ENCODE measurements around the gene CCDC91. TPM values are rescaled to one million over a fixed set of nuclear protein-coding genes. Genes with fewer than 3 reads are reported as not detected.
A peak's percentile ranks its signal among the peaks of the same experiment; 100 is the strongest.

The CCDC91 gene, protein sequence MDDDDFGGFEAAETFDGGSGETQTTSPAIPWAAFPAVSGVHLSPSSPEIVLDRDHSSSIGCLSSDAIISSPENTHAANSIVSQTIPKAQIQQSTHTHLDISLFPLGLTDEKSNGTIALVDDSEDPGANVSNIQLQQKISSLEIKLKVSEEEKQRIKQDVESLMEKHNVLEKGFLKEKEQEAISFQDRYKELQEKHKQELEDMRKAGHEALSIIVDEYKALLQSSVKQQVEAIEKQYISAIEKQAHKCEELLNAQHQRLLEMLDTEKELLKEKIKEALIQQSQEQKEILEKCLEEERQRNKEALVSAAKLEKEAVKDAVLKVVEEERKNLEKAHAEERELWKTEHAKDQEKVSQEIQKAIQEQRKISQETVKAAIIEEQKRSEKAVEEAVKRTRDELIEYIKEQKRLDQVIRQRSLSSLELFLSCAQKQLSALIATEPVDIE
- polyA plus RNA-seq (2013), result 26.3 TPM

DNA sequence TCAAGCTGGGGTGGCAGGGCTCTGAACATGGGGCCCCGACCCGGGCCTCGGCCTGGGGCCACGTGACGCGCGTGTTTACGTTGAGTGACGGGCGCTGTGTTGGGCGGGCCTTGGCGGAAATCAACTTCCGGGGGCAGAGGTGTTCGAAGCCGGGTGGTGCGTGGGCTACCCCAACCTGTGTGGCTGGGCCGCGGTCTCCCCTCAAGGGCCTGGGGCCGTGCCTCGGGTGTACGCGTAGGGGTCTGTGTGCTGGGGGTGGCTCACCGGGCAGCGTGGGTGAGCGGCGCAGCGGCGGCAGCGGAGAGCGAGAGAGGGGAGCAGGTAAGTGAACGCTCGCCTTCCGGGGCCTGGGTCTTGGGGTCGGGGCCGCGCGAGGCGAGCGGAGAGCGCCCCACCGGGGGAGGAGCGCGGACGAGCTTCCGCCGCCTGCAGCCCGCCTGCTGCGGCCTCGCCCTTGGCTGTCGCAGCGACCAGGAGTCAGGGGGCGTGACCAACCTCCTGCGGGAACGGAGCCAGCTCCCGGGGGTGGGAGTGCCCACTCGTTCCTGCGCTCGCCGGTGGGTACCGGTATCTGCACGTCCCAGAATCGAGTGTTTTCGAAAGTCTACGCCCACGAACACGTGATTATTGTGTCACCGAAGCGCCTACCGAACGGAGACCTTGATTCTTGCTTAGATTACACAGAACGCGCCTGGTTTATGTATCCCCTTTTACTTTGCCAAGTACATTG lies at the start of gene CCDC91:
Gene CCDC91, plus strand, starts transcription at position 136 of the 730 bp plus-strand sequence. CDS start 66,760 bp downstream, outside the sequence.
- H3K9me3 ChIP-seq (ENCODE audit: control extremely low read depth in 1 of 5, control insufficient read depth in 4 of 5, insufficient read depth in 2 of 5, low read depth in 1 of 5, low read length in 4 of 5), result peaks cover 0 to 13% (median 0%) of the 10 kb centered on the region in 5 experiments
- peak within 1 kb of the TSS; percentile 91 to 96 for H3K27ac ChIP-seq (ENCODE audit: insufficient read depth in 1 of 2, low read depth in 1 of 2, low read length in 2 of 2, poor library complexity in 1 of 2, severe bottlenecking in 2 of 2)
- H3K4me3 ChIP-seq (ENCODE audit: control insufficient read depth in 1 of 7, extremely low read depth in 1 of 7, insufficient read depth in 4 of 7, low read depth in 2 of 7, low read length in 6 of 7), result peak within 1 kb of the TSS; percentile 75 to 95 (median 80)
- peaks cover 0 to 7% (median 0%) of the 10 kb centered on the region in 4 experiments for H3K36me3 ChIP-seq (ENCODE audit: control insufficient read depth in 4 of 4, insufficient read depth in 4 of 4, low read length in 3 of 4)
- WGBS (ENCODE audit: insufficient coverage), result under 1% methylated on average over 67 of the region's 72 CpGs
- peaks cover 16 to 24% (median 21%) of the 10 kb centered on the region in 4 experiments for H3K4me1 ChIP-seq (ENCODE audit: control extremely low read depth in 1 of 4, control insufficient read depth in 4 of 4, insufficient read depth in 4 of 4, low read length in 3 of 4)
- H3K27me3 ChIP-seq (replicated peaks in 2 of 5; ENCODE audit: control insufficient read depth in 4 of 5, insufficient read depth in 5 of 5, low read length in 4 of 5), result no peaks in the 10 kb centered on the region
- ChIA-PET POLR2A (interaction anchor here (0.5 to 1.0 kb wide), 2 partner anchors 15 to 885 kb away, joined by 4 read pairs; no protein-coding TSS in a partner anchor), CTCF (interaction anchor here (0.8 to 1.1 kb wide), 2 partner anchors 9 to 13 kb away, joined by 3 read pairs; no protein-coding TSS in a partner anchor)
- peak; percentile 97 to 99 (median 98) for DNase-seq

DNA sequence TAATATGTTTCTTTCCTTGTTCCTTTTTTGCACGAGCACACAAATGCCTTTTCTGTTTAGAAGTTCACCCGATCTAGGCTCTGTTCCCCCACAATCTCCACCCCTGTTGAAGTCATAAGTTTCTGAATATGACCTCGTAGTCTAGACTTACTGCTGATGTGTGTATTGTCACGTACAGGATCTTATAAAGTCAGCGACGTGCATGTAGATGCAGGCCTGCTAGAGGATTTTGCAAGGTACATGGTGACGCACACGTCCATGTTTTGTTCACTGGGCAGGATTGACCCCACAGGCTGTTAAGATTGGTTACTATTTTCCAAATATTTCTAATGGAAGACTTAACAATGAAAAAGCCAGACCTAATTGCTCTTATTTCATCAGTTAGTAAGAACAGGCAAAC lies 46.2 kb upstream of the CCDC91 start:
- no peak for DNase-seq
- Histone ChIP-seq H3K27ac (ENCODE audit: insufficient read depth in 1 of 2, low read depth in 1 of 2, low read length in 2 of 2, poor library complexity in 1 of 2, severe bottlenecking in 2 of 2) (no peak overlapping the region), H3K4me3 (ENCODE audit: control insufficient read depth in 1 of 7, extremely low read depth in 1 of 7, insufficient read depth in 4 of 7, low read depth in 2 of 7, low read length in 6 of 7) (no peak overlapping the region), H3K9me3 (ENCODE audit: control extremely low read depth in 1 of 5, control insufficient read depth in 4 of 5, insufficient read depth in 2 of 5, low read depth in 1 of 5, low read length in 4 of 5) (no peaks in the 10 kb centered on the region), H3K36me3 (ENCODE audit: control insufficient read depth in 4 of 4, insufficient read depth in 4 of 4, low read length in 3 of 4) (no peaks in the 10 kb centered on the region), H3K4me1 (ENCODE audit: control extremely low read depth in 1 of 4, control insufficient read depth in 4 of 4, insufficient read depth in 4 of 4, low read length in 3 of 4) (no peaks in the 10 kb centered on the region), H3K27me3 (replicated peaks in 2 of 5; ENCODE audit: control insufficient read depth in 4 of 5, insufficient read depth in 5 of 5, low read length in 4 of 5) (no peaks in the 10 kb centered on the region)
- ChIA-PET POLR2A (no interaction called here), CTCF (no interaction called here)
- WGBS (ENCODE audit: insufficient coverage), result 94% methylated on average over 4 of the region's 8 CpGs

DNA sequence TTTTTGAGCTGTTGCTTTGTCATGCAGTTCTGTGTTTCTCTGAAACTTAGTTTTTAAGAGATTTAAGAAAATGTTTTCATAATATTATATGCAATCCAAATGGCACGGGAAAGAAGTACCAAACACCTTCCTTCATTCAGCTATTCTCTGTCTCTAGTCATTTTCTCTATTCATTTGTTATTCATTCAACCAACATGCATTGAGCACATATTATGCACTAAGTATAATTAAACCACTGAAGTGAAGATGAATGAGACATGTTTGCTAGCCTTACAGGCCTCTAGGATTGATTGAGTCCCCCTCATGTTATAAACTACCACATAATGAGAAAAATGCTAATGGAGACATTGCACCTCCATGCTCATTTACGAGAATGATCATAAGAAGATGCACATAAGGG lies 45.7 kb upstream of the CCDC91 start:
- ChIA-PET POLR2A (no interaction called here), CTCF (no interaction called here)
- Histone ChIP-seq H3K27ac (ENCODE audit: insufficient read depth in 1 of 2, low read depth in 1 of 2, low read length in 2 of 2, poor library complexity in 1 of 2, severe bottlenecking in 2 of 2) (no peak overlapping the region), H3K9me3 (ENCODE audit: control extremely low read depth in 1 of 5, control insufficient read depth in 4 of 5, insufficient read depth in 2 of 5, low read depth in 1 of 5, low read length in 4 of 5) (no peaks in the 10 kb centered on the region), H3K4me3 (ENCODE audit: control insufficient read depth in 1 of 7, extremely low read depth in 1 of 7, insufficient read depth in 4 of 7, low read depth in 2 of 7, low read length in 6 of 7) (no peak overlapping the region), H3K27me3 (replicated peaks in 2 of 5; ENCODE audit: control insufficient read depth in 4 of 5, insufficient read depth in 5 of 5, low read length in 4 of 5) (no peaks in the 10 kb centered on the region), H3K4me1 (ENCODE audit: control extremely low read depth in 1 of 4, control insufficient read depth in 4 of 4, insufficient read depth in 4 of 4, low read length in 3 of 4) (no peaks in the 10 kb centered on the region), H3K36me3 (ENCODE audit: control insufficient read depth in 4 of 4, insufficient read depth in 4 of 4, low read length in 3 of 4) (no peaks in the 10 kb centered on the region)
- DNase-seq, result no peak
- 100% methylated on average over 1 of the region's 2 CpGs for WGBS (ENCODE audit: insufficient coverage)

DNA sequence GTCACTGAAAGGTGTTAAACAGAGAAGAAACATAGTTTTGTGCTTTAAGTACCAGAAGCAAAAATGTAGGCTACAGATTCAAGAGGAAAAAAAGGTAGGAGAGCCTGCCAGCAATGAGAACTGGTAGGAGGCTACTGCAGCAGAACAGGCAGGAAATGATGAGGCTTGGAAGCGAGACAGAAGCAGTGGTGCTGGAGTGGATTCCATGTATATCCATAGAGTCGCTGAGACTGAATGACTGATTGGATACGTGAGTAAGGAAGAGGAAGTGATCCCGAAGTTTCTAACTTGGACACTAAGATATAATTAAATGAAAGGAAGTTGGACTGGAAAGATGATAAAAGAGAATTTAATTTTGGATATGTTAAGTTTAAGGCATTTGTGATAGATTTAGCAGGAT lies 45.0 kb upstream of the CCDC91 start:
- Histone ChIP-seq H3K4me3 (ENCODE audit: control insufficient read depth in 1 of 7, extremely low read depth in 1 of 7, insufficient read depth in 4 of 7, low read depth in 2 of 7, low read length in 6 of 7) (no peak overlapping the region), H3K9me3 (ENCODE audit: control extremely low read depth in 1 of 5, control insufficient read depth in 4 of 5, insufficient read depth in 2 of 5, low read depth in 1 of 5, low read length in 4 of 5) (no peaks in the 10 kb centered on the region), H3K27me3 (replicated peaks in 2 of 5; ENCODE audit: control insufficient read depth in 4 of 5, insufficient read depth in 5 of 5, low read length in 4 of 5) (no peaks in the 10 kb centered on the region), H3K36me3 (ENCODE audit: control insufficient read depth in 4 of 4, insufficient read depth in 4 of 4, low read length in 3 of 4) (no peaks in the 10 kb centered on the region), H3K27ac (ENCODE audit: insufficient read depth in 1 of 2, low read depth in 1 of 2, low read length in 2 of 2, poor library complexity in 1 of 2, severe bottlenecking in 2 of 2) (no peak overlapping the region), H3K4me1 (ENCODE audit: control extremely low read depth in 1 of 4, control insufficient read depth in 4 of 4, insufficient read depth in 4 of 4, low read length in 3 of 4) (no peaks in the 10 kb centered on the region)
- WGBS (ENCODE audit: insufficient coverage), result 91% methylated on average over 4 of the region's 4 CpGs
- CTCF ChIA-PET, result no interaction called here
- no peak for DNase-seq
- POLR2A ChIA-PET, result no interaction called here

DNA sequence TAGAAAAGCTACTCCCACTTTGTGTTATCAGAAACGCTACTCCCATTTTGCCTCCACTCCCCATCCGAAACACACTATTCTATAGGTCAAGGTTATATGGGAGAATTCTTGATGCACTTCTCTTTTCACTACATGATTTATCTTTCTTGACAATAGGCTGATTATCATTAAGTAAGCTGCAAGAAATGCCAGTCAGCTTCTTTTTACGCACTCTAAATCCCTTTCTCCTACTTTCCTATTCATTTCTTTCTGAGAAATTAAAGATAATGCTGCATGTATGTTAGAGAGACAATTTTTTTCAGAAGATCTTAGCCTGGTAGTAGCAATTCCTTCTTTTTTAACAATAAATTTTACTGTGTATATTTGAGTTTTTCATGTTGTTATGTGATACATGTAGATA lies 41.0 kb upstream of the CCDC91 start:
- H3K9me3 ChIP-seq (ENCODE audit: control extremely low read depth in 1 of 5, control insufficient read depth in 4 of 5, insufficient read depth in 2 of 5, low read depth in 1 of 5, low read length in 4 of 5), result peaks cover 0 to 2% (median 0%) of the 10 kb centered on the region in 5 experiments
- ChIA-PET CTCF (no interaction called here), POLR2A (no interaction called here)
- H3K36me3 ChIP-seq (ENCODE audit: control insufficient read depth in 4 of 4, insufficient read depth in 4 of 4, low read length in 3 of 4), result no peaks in the 10 kb centered on the region
- WGBS (ENCODE audit: insufficient coverage), result no CpG with 5 or more reads among the region's 3 CpGs
- H3K27ac ChIP-seq (ENCODE audit: insufficient read depth in 1 of 2, low read depth in 1 of 2, low read length in 2 of 2, poor library complexity in 1 of 2, severe bottlenecking in 2 of 2), result no peak overlapping the region
- H3K4me1 ChIP-seq (ENCODE audit: control extremely low read depth in 1 of 4, control insufficient read depth in 4 of 4, insufficient read depth in 4 of 4, low read length in 3 of 4), result no peaks in the 10 kb centered on the region
- H3K27me3 ChIP-seq (replicated peaks in 2 of 5; ENCODE audit: control insufficient read depth in 4 of 5, insufficient read depth in 5 of 5, low read length in 4 of 5), result no peaks in the 10 kb centered on the region
- DNase-seq, result no peak
- H3K4me3 ChIP-seq (ENCODE audit: control insufficient read depth in 1 of 7, extremely low read depth in 1 of 7, insufficient read depth in 4 of 7, low read depth in 2 of 7, low read length in 6 of 7), result no peak overlapping the region

DNA sequence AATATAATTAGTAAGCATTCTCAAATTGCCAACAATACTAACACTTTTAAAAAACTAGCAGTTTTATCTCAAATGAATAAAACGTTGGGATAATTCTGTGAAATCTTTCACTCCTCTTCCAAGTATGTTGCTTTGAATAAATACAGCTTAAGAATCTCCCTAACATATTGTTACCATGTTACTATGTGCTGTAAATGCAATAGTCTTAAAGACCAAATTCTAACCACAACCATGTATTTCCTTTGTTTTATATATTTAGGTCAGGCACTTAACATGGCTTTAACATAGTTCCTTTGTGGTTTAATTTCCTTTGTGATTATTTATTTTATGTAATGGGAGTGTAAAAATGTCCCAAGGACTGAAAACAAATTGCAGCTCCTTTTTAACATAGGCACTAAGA lies 33.9 kb upstream of the CCDC91 start:
- no peak overlapping the region for H3K4me3 ChIP-seq (ENCODE audit: control insufficient read depth in 1 of 7, extremely low read depth in 1 of 7, insufficient read depth in 4 of 7, low read depth in 2 of 7, low read length in 6 of 7)
- WGBS (ENCODE audit: insufficient coverage), result no CpG with 5 or more reads among the region's 1 CpG
- peaks cover 0 to 17% (median 2%) of the 10 kb centered on the region in 4 experiments for H3K4me1 ChIP-seq (ENCODE audit: control extremely low read depth in 1 of 4, control insufficient read depth in 4 of 4, insufficient read depth in 4 of 4, low read length in 3 of 4)
- CTCF ChIA-PET, result no interaction called here
- H3K9me3 ChIP-seq (ENCODE audit: control extremely low read depth in 1 of 5, control insufficient read depth in 4 of 5, insufficient read depth in 2 of 5, low read depth in 1 of 5, low read length in 4 of 5), result peaks cover 0 to 2% (median 0%) of the 10 kb centered on the region in 5 experiments
- POLR2A ChIA-PET, result no interaction called here
- H3K36me3 ChIP-seq (ENCODE audit: control insufficient read depth in 4 of 4, insufficient read depth in 4 of 4, low read length in 3 of 4), result no peaks in the 10 kb centered on the region
- DNase-seq, result no peak
- no peaks in the 10 kb centered on the region for H3K27me3 ChIP-seq (replicated peaks in 2 of 5; ENCODE audit: control insufficient read depth in 4 of 5, insufficient read depth in 5 of 5, low read length in 4 of 5)
- no peak overlapping the region for H3K27ac ChIP-seq (ENCODE audit: insufficient read depth in 1 of 2, low read depth in 1 of 2, low read length in 2 of 2, poor library complexity in 1 of 2, severe bottlenecking in 2 of 2)

DNA sequence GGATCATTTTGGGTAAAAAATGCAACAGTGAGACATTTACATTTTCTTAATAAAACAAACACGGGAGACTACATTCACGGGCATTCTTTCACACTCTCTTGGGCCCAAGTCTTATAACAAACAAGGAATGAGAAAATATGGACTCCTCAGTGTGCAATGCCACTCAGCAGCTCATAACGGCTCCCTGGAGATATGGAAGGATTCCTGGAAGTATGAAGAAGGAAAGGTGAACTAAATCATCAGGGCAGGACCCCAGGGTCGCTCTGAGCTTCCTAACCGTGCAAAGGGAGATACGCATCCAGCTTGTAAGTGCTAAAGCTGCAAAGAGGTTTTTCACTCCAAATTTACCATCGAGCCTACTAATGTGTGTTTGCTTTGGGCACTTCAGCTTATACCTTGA lies 33.5 kb upstream of the CCDC91 start:
- ChIA-PET CTCF (no interaction called here), POLR2A (no interaction called here)
- WGBS (ENCODE audit: insufficient coverage), result 99% methylated on average over 7 of the region's 7 CpGs
- H3K4me3 ChIP-seq (ENCODE audit: control insufficient read depth in 1 of 7, extremely low read depth in 1 of 7, insufficient read depth in 4 of 7, low read depth in 2 of 7, low read length in 6 of 7), result no peak overlapping the region
- no peaks in the 10 kb centered on the region for H3K27me3 ChIP-seq (replicated peaks in 2 of 5; ENCODE audit: control insufficient read depth in 4 of 5, insufficient read depth in 5 of 5, low read length in 4 of 5)
- H3K4me1 ChIP-seq (ENCODE audit: control extremely low read depth in 1 of 4, control insufficient read depth in 4 of 4, insufficient read depth in 4 of 4, low read length in 3 of 4), result peaks cover 0 to 17% (median 2%) of the 10 kb centered on the region in 4 experiments
- DNase-seq, result no peak
- H3K27ac ChIP-seq (ENCODE audit: insufficient read depth in 1 of 2, low read depth in 1 of 2, low read length in 2 of 2, poor library complexity in 1 of 2, severe bottlenecking in 2 of 2), result no peak overlapping the region
- peaks cover 0 to 2% (median 0%) of the 10 kb centered on the region in 5 experiments for H3K9me3 ChIP-seq (ENCODE audit: control extremely low read depth in 1 of 5, control insufficient read depth in 4 of 5, insufficient read depth in 2 of 5, low read depth in 1 of 5, low read length in 4 of 5)
- H3K36me3 ChIP-seq (ENCODE audit: control insufficient read depth in 4 of 4, insufficient read depth in 4 of 4, low read length in 3 of 4), result no peaks in the 10 kb centered on the region

Data from common myeloid progenitor, CD34-positive (primary cell).